Colonic mucosa (tissue), 4 donors: ENCODE measurements around the gene HIGD2B. TPM values are rescaled to one million over a fixed set of nuclear protein-coding genes. Genes with fewer than 3 reads are reported as not detected.

ENCODE experiments used
- DNase-seq: peaks from one replicate; pipeline ENCODE4 v3.0.0-alpha.2; 2020
- H3K27ac ChIP-seq: fragments of 200-600 bp; one replicate; pipeline ENCODE4 v1.8.0; 2021
- H3K27me3 ChIP-seq: fragments of 200-600 bp; one replicate; pipeline ENCODE4 v1.8.0; 2021
- H3K36me3 ChIP-seq: fragments of 200-600 bp; one replicate; pipeline ENCODE4 v1.8.0; 2021
- H3K4me1 ChIP-seq: fragments of 200-600 bp; one replicate; pipeline ENCODE4 v1.8.0; 2021; ENCODE audit warnings: mild to moderate bottlenecking
- H3K4me3 ChIP-seq: fragments of 200-600 bp; one replicate; pipeline ENCODE4 v1.8.0; 2021
- H3K9ac ChIP-seq, 2 donors: one replicate each; pipeline ENCODE4 v1.7.0; 2013; ENCODE audit warnings: control low read depth in 2 of 2, low read depth in 2 of 2, low read length in 2 of 2
- H3K9me3 ChIP-seq: fragments of 200-600 bp; one replicate; pipeline ENCODE4 v1.8.0; 2021
- intact Hi-C: fragments of 100-400 bp; cut with DNase I; formaldehyde crosslinking; loops from one replicate; pipeline ENCODE4 v1.14.1; 2022
- total RNA-seq, 2 donors: library from RNA; stranded (reverse); fragmentation: NEBNext Ultra II Directional in 1 of 2; extraction: Animal tissue kit (Norgen Biotek cat#: 25700) in 1 of 2; gene quantifications; one replicate each; pipeline ENCODE4 v1.2.1, GENCODE V29; 2021
- TF ChIP-seq, protein P1 (sequence below): fragments of 200-600 bp; IDR thresholded peaks from one replicate; pipeline ENCODE4 v1.8.0; 2022; ENCODE audit warnings: antibody characterized with exemption, mild to moderate bottlenecking
- donor health status: healthy.
- donor health status: DM: no; HTN: no; CAD: no.
- donor health status: DM: no; HTN: no; CAD: no.

Gene HIGD2B, protein sequence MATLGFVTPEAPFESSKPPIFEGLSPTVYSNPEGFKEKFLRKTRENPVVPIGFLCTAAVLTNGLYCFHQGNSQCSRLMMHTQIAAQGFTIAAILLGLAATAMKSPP
- not detected for total RNA-seq

DNA sequence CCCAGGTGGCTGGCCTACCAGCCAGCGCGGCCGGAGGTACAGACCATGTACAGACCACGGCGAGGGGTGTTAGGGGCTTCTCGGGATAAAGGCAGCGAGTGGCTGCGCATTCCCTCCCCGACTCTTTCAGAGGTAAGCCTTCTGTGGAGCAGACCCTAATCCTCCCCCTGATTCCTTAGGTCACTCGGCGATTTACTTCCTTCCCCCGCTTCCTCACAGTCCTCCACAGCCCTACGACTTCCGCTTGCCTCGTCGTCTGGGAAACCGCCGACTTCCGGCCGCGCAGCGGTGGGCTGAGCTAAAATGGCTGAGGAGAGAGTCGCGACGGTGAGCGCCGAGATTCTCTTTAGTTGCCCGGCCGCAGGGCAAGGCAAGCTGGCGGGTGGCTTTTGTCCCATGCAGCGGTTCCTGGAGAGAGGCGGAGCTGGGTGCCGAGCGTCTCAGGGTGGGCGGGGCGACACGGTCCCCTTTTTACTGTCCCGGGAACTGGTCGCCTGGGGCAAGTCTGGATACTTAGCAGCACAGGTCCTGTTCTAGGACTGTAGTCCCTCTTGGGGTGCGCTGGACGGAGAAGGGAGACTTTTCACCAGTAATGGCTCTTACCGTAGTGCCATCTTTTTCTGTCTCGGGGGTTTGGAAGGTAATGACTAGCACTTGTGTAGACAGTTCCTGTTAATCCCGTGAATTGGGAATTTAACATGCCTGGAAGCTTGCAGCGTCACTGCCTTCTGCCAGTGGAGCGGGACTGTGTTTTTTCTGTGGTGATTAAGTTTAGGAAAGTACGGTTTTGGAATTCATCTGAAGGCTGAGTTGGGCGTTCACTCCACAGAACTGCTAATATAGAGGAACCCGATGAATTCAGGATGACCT lies at the start of gene HIGD2B, which contains the start of gene BBS4:
HIGD2B (minus strand) TSS at position 258 of the 870 bp plus-strand sequence. CDS start 9,808 bp downstream, outside the sequence.
BBS4 (plus strand) TSS at position 283 of the 870 bp plus-strand sequence; CDS start at position 304, 21 bp downstream.
- Histone ChIP-seq H3K27ac (peak within 1 kb of the TSS; percentile 94), H3K27me3 (no peaks in the 10 kb centered on the region), H3K9ac (peak within 1 kb of the TSS; percentile 65 to 71), H3K4me3 (peak within 1 kb of the TSS; percentile 65), H3K4me1 (no peaks in the 10 kb centered on the region), H3K9me3 (no peaks in the 10 kb centered on the region), H3K36me3 (no peaks in the 10 kb centered on the region)
- peak; percentile 91 for DNase-seq
- TF ChIP-seq, protein P1, sequence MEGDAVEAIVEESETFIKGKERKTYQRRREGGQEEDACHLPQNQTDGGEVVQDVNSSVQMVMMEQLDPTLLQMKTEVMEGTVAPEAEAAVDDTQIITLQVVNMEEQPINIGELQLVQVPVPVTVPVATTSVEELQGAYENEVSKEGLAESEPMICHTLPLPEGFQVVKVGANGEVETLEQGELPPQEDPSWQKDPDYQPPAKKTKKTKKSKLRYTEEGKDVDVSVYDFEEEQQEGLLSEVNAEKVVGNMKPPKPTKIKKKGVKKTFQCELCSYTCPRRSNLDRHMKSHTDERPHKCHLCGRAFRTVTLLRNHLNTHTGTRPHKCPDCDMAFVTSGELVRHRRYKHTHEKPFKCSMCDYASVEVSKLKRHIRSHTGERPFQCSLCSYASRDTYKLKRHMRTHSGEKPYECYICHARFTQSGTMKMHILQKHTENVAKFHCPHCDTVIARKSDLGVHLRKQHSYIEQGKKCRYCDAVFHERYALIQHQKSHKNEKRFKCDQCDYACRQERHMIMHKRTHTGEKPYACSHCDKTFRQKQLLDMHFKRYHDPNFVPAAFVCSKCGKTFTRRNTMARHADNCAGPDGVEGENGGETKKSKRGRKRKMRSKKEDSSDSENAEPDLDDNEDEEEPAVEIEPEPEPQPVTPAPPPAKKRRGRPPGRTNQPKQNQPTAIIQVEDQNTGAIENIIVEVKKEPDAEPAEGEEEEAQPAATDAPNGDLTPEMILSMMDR, result no peak
- intact Hi-C loops, result no loop called here

DNA sequence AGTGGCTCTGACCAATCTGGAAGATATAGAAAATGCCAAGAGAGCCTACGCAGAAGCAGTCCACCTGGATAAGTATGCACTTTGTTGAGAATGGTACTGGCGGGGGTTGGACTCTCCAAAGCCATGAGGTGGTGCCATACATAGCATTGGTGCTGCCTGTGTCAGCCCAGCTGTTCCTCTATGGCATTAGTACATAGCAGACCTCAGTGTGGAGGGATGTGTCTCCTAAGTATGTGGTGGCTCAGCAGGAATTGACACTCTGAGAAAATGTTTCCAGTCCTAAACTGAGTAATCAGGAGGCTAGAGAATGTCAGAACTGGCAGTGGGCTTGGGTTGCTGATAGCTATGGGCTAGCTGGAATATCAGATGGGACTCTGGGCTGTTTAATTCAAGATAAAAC lies 49.1 kb upstream of the HIGD2B start:
- TF ChIP-seq, protein P1, result no peak
- H3K4me1 ChIP-seq, result no peaks in the 10 kb centered on the region
- DNase-seq, result no peak
- H3K9me3 ChIP-seq, result no peaks in the 10 kb centered on the region
- H3K36me3 ChIP-seq, result peaks cover 6% of the 10 kb centered on the region
- no peak overlapping the region for H3K27ac ChIP-seq
- no peak overlapping the region for H3K9ac ChIP-seq
- H3K27me3 ChIP-seq, result no peaks in the 10 kb centered on the region
- no peak overlapping the region for H3K4me3 ChIP-seq
- intact Hi-C loops, result no loop called here

DNA sequence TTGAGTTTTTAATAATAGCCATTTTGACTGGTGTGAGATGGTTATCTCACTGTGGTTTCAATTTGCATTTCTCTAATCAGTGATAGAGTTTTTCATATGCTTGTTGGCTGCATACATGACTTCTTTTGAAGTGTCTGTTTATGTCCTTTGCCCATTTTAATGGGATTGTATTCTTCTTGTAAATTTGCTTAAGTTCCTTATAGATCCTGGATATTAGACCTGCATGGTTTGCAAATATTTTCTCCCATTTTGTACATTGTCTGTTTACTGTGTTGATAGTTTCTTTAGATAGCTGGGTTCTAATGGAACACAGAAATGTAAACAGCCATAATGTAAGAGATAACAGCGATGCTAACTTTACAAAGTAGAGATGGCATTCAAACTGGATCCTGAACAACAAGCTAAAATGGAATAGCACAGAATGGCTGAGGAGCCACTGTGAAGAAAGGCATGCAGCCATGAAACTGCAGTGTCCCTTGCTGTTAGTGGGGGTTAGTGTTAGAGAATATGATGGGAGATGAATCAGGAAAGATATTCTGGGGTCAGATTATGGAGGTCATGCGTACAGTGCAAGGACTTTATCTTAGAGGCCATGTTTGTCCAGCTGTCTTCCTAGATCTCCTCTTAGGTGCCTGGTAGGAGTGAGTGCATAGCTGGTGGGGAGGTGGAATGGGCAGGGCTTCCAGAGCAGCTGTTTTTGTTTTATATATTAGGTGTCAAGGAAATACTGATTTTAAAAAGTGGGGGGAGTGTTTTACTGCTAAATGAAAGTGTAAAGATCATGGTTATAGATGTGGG lies 48.2 kb upstream of the HIGD2B start:
- Histone ChIP-seq H3K36me3 (peaks cover 6% of the 10 kb centered on the region), H3K27ac (no peak overlapping the region), H3K9me3 (no peaks in the 10 kb centered on the region), H3K4me1 (no peaks in the 10 kb centered on the region), H3K4me3 (no peak overlapping the region), H3K27me3 (no peaks in the 10 kb centered on the region), H3K9ac (no peak overlapping the region)
- DNase-seq, result no peak
- intact Hi-C loops, result no loop called here
- TF ChIP-seq, protein P1, result no peak

DNA sequence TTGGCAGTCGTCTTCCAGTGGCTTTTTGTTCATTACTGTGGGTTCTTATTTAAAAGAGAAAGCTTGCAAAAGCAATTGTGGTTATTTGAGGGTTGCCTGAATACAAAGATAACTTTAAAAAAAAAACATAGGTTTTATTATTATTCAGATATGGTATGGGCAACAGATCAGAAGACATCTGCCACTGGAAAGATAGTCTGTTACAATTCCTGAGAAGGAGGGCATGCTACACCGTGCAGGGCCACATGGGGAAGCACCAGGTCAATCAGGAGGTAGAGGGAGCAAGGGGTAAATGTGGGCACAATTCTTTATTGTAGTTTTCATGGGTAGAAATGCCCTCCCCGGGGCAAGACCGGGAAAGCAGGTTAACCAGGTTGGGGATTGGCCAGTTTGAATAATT lies 46.5 kb upstream of the HIGD2B start:
- Histone ChIP-seq H3K4me3 (no peak overlapping the region), H3K4me1 (no peaks in the 10 kb centered on the region), H3K27ac (no peak overlapping the region), H3K27me3 (no peaks in the 10 kb centered on the region), H3K9ac (no peak overlapping the region), H3K9me3 (no peaks in the 10 kb centered on the region), H3K36me3 (peaks cover 6% of the 10 kb centered on the region)
- no peak for DNase-seq
- intact Hi-C loops, result no loop called here
- TF ChIP-seq, protein P1, result no peak

DNA sequence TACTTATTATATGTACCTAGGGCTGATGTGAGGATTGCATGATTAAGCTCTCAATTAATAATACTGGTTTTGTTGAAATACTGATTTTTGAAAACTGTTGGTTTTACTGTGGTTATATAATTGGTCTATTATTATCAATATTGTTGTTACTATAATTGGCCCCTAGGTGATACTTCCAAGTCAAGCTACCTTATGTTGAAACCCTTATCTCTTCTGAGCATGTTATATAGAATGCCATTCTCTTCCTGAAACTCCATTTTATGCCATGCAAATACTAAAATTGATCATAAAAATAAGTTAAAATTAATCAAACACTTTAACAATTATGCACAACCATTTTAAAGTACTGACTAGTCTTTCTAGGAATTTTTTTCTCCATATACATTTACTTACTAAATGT lies 46.1 kb upstream of the HIGD2B start:
- H3K4me1 ChIP-seq, result no peaks in the 10 kb centered on the region
- H3K9ac ChIP-seq, result no peak overlapping the region
- H3K9me3 ChIP-seq, result no peaks in the 10 kb centered on the region
- peaks cover 4% of the 10 kb centered on the region for H3K36me3 ChIP-seq
- intact Hi-C loops, result no loop called here
- no peaks in the 10 kb centered on the region for H3K27me3 ChIP-seq
- TF ChIP-seq, protein P1, result no peak
- no peak overlapping the region for H3K27ac ChIP-seq
- no peak overlapping the region for H3K4me3 ChIP-seq
- no peak for DNase-seq
